Esophagus (tissue), 2 donors: Measurements from ENCODE around the gene DGKK. TPM values are rescaled to one million over a fixed set of nuclear protein-coding genes. Genes with fewer than 3 reads are reported as not detected.
"Not testable (repeated sequence)": the region's sequence is repeated elsewhere in the genome, so short reads cannot be mapped to it uniquely, and the experiment has no call there.

ENCODE experiments used
- H3K27ac ChIP-seq, 2 donors: one replicate each; pipeline ENCODE4 v1.5.1; 2013; ENCODE audit warnings: low read depth in 2 of 2, mild to moderate bottlenecking in 2 of 2, inconsistent platforms in 1 of 2, low read length in 1 of 2, moderate library complexity in 1 of 2
- H3K27me3 ChIP-seq, 2 donors: one replicate each; pipeline ENCODE4 v1.6.1; 2013; ENCODE audit warnings: low read length in 2 of 2, control low read depth in 1 of 2, mild to moderate bottlenecking in 1 of 2; ENCODE audit not compliant: insufficient read depth in 2 of 2, control insufficient read depth in 1 of 2
- H3K36me3 ChIP-seq, 2 donors: one replicate each; pipeline ENCODE4 v1.6.1; 2013; ENCODE audit warnings: low read length in 1 of 2; ENCODE audit not compliant: control insufficient read depth in 2 of 2, insufficient read depth in 2 of 2
- H3K4me1 ChIP-seq, 2 donors: one replicate each; pipeline ENCODE4 v1.6.1; 2013; ENCODE audit warnings: low read length in 1 of 2; ENCODE audit not compliant: control insufficient read depth in 2 of 2, insufficient read depth in 2 of 2
- H3K4me3 ChIP-seq, 2 donors: one replicate each; pipeline ENCODE4 v1.5.1; 2013; ENCODE audit warnings: low read length in 2 of 2, mild to moderate bottlenecking in 2 of 2, low read depth in 1 of 2, moderate library complexity in 1 of 2
- H3K9me3 ChIP-seq, 2 donors: one replicate each; pipeline ENCODE4 v1.6.1; 2013; ENCODE audit warnings: mild to moderate bottlenecking in 2 of 2, low read depth in 1 of 2, low read length in 1 of 2, moderate library complexity in 1 of 2; ENCODE audit not compliant: control insufficient read depth in 2 of 2, insufficient read depth in 1 of 2
- WGBS, 2 donors: extraction: QIAGEN DNeasy Blood & Tissue Kit; methylation state at CpG; one replicate each; pipeline ENCODE4 v1.1.7; 2013; 5-methylcytosine and 5-hydroxymethylcytosine counted together
- polyA plus RNA-seq, 2 donors: library from polyadenylated mRNA; stranded (reverse); fragments of 200-250 nt; gene quantifications; one replicate each; pipeline ENCODE4 v1.2.3, GENCODE V29; 2013
- donor health status: healthy with polysubstance abuse.
- donor health status: Bipolar disorder and iron deficiency.

DGKK gene
- polyA plus RNA-seq, 2 donors = not detected

DNA sequence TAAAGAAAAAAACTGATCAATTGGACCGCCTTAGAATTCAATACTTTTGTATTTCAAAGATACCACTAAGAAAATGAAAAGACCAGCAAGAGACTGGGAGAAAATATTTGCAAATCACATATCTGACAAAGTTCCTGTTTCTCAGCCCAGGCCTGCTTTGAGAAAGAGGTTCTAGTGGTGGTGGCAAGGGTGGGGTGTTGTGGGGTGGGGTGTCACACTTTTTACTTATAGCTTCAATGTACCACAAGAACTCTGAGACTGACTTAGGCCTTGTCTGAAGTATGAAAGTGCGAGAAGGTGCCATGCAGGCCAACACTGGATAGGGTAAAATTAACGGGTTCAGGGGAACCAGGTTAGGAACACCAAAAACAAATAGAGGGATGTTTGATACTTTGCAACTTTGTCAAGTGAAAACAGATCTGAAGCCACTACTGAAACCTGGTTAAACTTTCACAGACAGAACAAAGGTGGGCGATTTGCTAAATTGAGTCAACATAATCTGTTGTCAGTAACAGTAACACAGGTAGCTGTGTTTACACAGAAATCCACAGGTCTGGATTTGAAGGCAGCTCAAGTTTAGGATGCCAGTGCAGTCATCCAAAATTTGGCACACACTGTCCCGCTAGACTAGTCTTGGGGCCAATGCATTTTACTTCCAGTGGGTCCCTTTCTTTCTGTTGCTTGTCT, 88.8 kb downstream of the DGKK start:
- Histone ChIP-seq H3K36me3 (no peaks in the 10 kb centered on the region), H3K27ac (no peak overlapping the region), H3K4me1 (no peaks in the 10 kb centered on the region), H3K27me3 (peaks cover 0 to 6% of the 10 kb centered on the region in 2 donors), H3K9me3 (no peaks in the 10 kb centered on the region), H3K4me3 (no peak overlapping the region)
- 62 to 80% methylated on average over 5 of the region's 5 CpGs for WGBS, 2 donors

- H3K9me3 ChIP-seq = no peaks in the 10 kb centered on the region
- no peak overlapping the region for H3K4me3 ChIP-seq
- H3K36me3 ChIP-seq = no peaks in the 10 kb centered on the region
- H3K27me3 ChIP-seq = peaks cover 0 to 7% of the 10 kb centered on the region in 2 donors
- WGBS, 2 donors = 82 to 91% methylated on average over 9 of the region's 9 CpGs
- H3K4me1 ChIP-seq = no peaks in the 10 kb centered on the region
- no peak overlapping the region for H3K27ac ChIP-seq
Measured at GRCh38 chrX:50375481-50376267, 95.0 kb downstream of the DGKK start.

- H3K4me3 ChIP-seq = no peak overlapping the region
- no peaks in the 10 kb centered on the region for H3K4me1 ChIP-seq
- no peaks in the 10 kb centered on the region for H3K36me3 ChIP-seq
- H3K27ac ChIP-seq = no peak overlapping the region
- peaks cover 0 to 9% of the 10 kb centered on the region in 2 donors for H3K27me3 ChIP-seq
- 63 to 78% methylated on average over 4 of the region's 4 CpGs for WGBS, 2 donors
- H3K9me3 ChIP-seq = no peaks in the 10 kb centered on the region
Measured at GRCh38 chrX:50372966-50373365, 97.7 kb downstream of the DGKK start.

DNA sequence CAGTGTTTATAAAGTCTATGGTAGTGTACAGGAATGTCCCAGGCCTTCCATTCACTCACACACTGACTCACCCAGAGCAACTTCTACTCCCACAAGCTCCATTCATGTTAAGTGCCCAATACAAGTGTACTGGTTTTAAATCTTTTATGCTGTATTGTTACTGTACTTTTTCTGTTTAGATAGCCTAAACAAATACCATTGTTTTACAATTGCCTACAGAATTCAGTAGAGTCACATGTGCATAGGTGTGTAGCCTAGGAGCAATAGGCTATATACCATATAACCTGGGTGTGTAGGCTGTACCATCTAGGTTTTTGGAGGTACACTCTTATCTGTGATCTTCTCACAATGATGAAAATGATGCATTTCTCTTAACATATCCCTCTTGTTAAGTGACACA, 126.7 kb downstream of the DGKK start:
- no peaks in the 10 kb centered on the region for H3K27me3 ChIP-seq
- no peak overlapping the region for H3K4me3 ChIP-seq
- no peaks in the 10 kb centered on the region for H3K36me3 ChIP-seq
- H3K9me3 ChIP-seq = no peaks in the 10 kb centered on the region
- no peak overlapping the region for H3K27ac ChIP-seq
- no peaks in the 10 kb centered on the region for H3K4me1 ChIP-seq

GRCh38 chrX:50333308-50333707, 137.3 kb downstream of the DGKK start:
- H3K9me3 ChIP-seq = peaks cover 0 to 2% of the 10 kb centered on the region in 2 donors
- H3K4me1 ChIP-seq = no peaks in the 10 kb centered on the region
- 75 to 80% methylated on average over 6 of the region's 6 CpGs for WGBS, 2 donors
- H3K36me3 ChIP-seq = no peaks in the 10 kb centered on the region
- no peak overlapping the region for H3K27ac ChIP-seq
- no peaks in the 10 kb centered on the region for H3K27me3 ChIP-seq
- no peak overlapping the region for H3K4me3 ChIP-seq

DNA sequence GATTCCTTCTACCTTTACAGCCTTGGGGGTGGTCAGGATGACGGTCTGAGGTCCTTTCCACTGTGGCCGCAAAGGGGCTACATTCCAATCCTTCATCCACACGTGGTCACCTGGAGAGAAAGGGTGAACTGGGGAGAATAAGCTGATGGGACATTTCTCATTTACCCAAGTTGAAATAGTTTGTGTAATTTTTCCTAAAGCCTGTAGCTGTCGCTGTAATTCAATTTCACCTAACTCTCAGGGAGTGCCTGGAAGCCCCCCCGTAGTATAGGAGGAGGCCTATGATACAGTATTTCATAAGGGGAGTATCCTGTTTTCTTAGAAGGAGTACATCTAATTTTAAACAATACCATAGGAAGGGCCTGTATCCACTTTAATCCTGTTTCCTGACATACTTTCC, 138.0 kb downstream of the DGKK start:
- not testable (repeated sequence) for H3K27ac ChIP-seq, H3K36me3 ChIP-seq, H3K4me3 ChIP-seq, H3K9me3 ChIP-seq, H3K4me1 ChIP-seq, H3K27me3 ChIP-seq
- 38 to 42% methylated on average over 5 of the region's 5 CpGs for WGBS, 2 donors

DNA sequence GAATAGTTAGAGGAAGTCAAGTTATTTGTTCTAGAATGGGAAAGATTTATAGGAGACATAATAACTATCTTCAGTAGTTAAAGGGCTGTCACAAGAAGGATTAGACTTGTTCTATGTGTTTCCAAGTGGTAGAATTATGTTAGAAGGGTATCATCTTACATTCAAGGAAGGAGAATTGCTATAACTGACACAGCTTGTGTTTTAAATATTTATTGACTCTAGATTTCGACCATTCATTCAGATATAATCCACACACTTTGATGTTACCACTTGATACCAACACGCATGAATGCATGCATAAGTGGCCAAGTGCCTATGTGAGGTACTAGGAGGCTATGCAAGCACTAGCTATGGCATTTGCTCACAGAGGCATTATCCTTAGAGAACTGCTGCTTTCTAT, 143.4 kb downstream of the DGKK start:
- Histone ChIP-seq H3K27ac (no peak overlapping the region), H3K4me3 (no peak overlapping the region), H3K36me3 (no peaks in the 10 kb centered on the region), H3K9me3 (peaks cover 0 to 2% of the 10 kb centered on the region in 2 donors), H3K27me3 (no peaks in the 10 kb centered on the region), H3K4me1 (no peaks in the 10 kb centered on the region)
- WGBS, 2 donors = 45 to 60% methylated on average over 2 of the region's 2 CpGs
